CD4-positive, alpha-beta T cell treated with Interleukin-15 for 1 hour (primary cell): ENCODE results near the gene PGLYRP2.
"Not testable (repeated sequence)": the region's sequence is repeated elsewhere in the genome, so short reads cannot be mapped to it uniquely, and the experiment has no call there.

Experiments
- DNase-seq: peaks from one replicate; pipeline ENCODE4 v3.0.0-alpha.2; 2020

The PGLYRP2 gene

GRCh38 chr19:15487038-15487437 is 7.7 kb upstream of the PGLYRP2 start:
- DNase-seq, result no peak

GRCh38 chr19:15485768-15486167 is 6.5 kb upstream of the PGLYRP2 start:
- not testable (repeated sequence) for DNase-seq

- DNase-seq, result not testable (repeated sequence)
Observed at GRCh38 chr19:15480996-15481395, 1.7 kb upstream of the PGLYRP2 start.

GRCh38 chr19:15476325-15476724 is 3.0 kb downstream of the PGLYRP2 start:
- no peak for DNase-seq

GRCh38 chr19:15475611-15476010 is 3.7 kb downstream of the PGLYRP2 start:
- DNase-seq, result no peak

- no peak for DNase-seq
Observed at GRCh38 chr19:15475169-15475568, 4.1 kb downstream of the PGLYRP2 start.

- DNase-seq, result not testable (repeated sequence)
Observed at GRCh38 chr19:15473821-15474220, 5.5 kb downstream of the PGLYRP2 start.

- no peak for DNase-seq
Observed at GRCh38 chr19:15471639-15472101, 7.6 kb downstream of the PGLYRP2 start.

- peak; percentile 31 for DNase-seq
Observed at GRCh38 chr19:15469513-15470297, 9.6 kb downstream of the PGLYRP2 start.

GRCh38 chr19:15468675-15469512 is 10.4 kb downstream of the PGLYRP2 start:
- DNase-seq, result no peak

- no peak for DNase-seq
Observed at GRCh38 chr19:15467734-15468214, 11.5 kb downstream of the PGLYRP2 start.

GRCh38 chr19:15466851-15467733 is 12.2 kb downstream of the PGLYRP2 start:
- DNase-seq, result peak; percentile 56

GRCh38 chr19:15464394-15465385 is 14.6 kb downstream of the PGLYRP2 start, which contains the start of gene RASAL3:
Gene RASAL3 (minus strand): TSS chr19:15464544. CDS start chr19:15464358, 186 bp downstream.
- peak; percentile 67 for DNase-seq

- peak; percentile 77 for DNase-seq
Observed at GRCh38 chr19:15463861-15464371, 15.4 kb downstream of the PGLYRP2 start.

- DNase-seq, result no peak
Observed at GRCh38 chr19:15461694-15462093, 17.6 kb downstream of the PGLYRP2 start.

GRCh38 chr19:15457701-15458484 is 21.4 kb downstream of the PGLYRP2 start:
- DNase-seq, result no peak

- no peak for DNase-seq
Observed at GRCh38 chr19:15456871-15457700, 22.2 kb downstream of the PGLYRP2 start.

- no peak for DNase-seq
Observed at GRCh38 chr19:15456441-15456840, 22.9 kb downstream of the PGLYRP2 start.

GRCh38 chr19:15455996-15456395 is 23.3 kb downstream of the PGLYRP2 start:
- no peak for DNase-seq
